Tibial nerve (tissue), 3 donors: Measurements from ENCODE around the gene DPP3.

Experiments
- POLR2A ChIP-seq, 2 donors: fragments of 450-650 bp; IDR thresholded peaks; one replicate each; pipeline ENCODE4 v1.6.1; 2017; ENCODE audit warnings: antibody characterized with exemption in 2 of 2, mild to moderate bottlenecking in 2 of 2, moderate library complexity in 2 of 2
- TF ChIP-seq, protein P1 (sequence below), 5 experiments: fragments of 200-600 bp in 3 of 5; fragments of 450-650 bp in 2 of 5; sonication (generic) in 3 of 5; IDR thresholded peaks; one replicate each; pipeline ENCODE4 v1.5.1; 2016 to 2019; ENCODE audit warnings: antibody characterized with exemption in 5 of 5, mild to moderate bottlenecking in 3 of 5, moderate library complexity in 2 of 5

DNA sequence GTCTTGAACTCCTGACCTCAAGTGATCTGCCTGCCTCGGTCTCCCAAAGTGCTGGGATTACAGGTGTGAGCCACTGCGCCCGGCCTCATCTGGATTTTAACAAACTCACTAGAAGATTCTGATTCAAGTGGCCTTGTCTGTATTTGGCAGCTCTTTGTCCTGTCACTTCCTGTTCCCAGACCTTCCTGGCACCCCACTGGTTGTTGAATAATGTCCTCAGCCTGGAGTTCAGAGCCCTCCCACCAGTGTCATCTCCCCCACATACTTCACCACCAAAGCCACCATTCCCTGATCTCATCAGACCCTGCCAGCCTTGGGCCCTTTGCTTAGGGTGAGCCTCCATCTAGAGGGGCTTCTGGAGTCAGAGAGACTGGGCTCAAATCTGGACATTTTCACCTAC is 10.2 kb upstream of the DPP3 start:
- TF ChIP-seq, protein P1, sequence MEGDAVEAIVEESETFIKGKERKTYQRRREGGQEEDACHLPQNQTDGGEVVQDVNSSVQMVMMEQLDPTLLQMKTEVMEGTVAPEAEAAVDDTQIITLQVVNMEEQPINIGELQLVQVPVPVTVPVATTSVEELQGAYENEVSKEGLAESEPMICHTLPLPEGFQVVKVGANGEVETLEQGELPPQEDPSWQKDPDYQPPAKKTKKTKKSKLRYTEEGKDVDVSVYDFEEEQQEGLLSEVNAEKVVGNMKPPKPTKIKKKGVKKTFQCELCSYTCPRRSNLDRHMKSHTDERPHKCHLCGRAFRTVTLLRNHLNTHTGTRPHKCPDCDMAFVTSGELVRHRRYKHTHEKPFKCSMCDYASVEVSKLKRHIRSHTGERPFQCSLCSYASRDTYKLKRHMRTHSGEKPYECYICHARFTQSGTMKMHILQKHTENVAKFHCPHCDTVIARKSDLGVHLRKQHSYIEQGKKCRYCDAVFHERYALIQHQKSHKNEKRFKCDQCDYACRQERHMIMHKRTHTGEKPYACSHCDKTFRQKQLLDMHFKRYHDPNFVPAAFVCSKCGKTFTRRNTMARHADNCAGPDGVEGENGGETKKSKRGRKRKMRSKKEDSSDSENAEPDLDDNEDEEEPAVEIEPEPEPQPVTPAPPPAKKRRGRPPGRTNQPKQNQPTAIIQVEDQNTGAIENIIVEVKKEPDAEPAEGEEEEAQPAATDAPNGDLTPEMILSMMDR (IDR thresholded peaks at IDR 0.05): no peak
- no peak for TF ChIP-seq POLR2A (IDR thresholded peaks at IDR 0.05)
